Progenitor cell of endocrine pancreas (in vitro differentiated cells): ENCODE results near the gene HEG1. TPM values are rescaled to one million over a fixed set of nuclear protein-coding genes. Genes with fewer than 3 reads are reported as not detected.

ENCODE experiments used
- DNase-seq: peaks from one replicate; pipeline ENCODE4 v3.0.0; 2021; ENCODE audit warnings: low spot score; ENCODE audit not compliant: unreplicated experiment
- H3K27ac Mint-ChIP-seq: 2 replicates; pipeline ENCODE4 v1.8.0; 2021; ENCODE audit warnings: mild to moderate bottlenecking, moderate library complexity, mixed read lengths
- H3K27me3 Mint-ChIP-seq: 2 replicates; pipeline ENCODE4 v1.8.0; 2021; ENCODE audit warnings: mixed read lengths
- H3K36me3 Mint-ChIP-seq: 2 replicates; pipeline ENCODE4 v1.8.0; 2022; ENCODE audit warnings: mixed read lengths; ENCODE audit not compliant: insufficient read depth
- H3K4me1 Mint-ChIP-seq: 2 replicates; pipeline ENCODE4 v1.8.0; 2021; ENCODE audit warnings: low read depth, mixed read lengths
- H3K4me3 Mint-ChIP-seq: 2 replicates; pipeline ENCODE4 v1.8.0; 2021; ENCODE audit warnings: low read depth, mild to moderate bottlenecking, moderate library complexity, mixed read lengths
- H3K9me3 Mint-ChIP-seq: 2 replicates; pipeline ENCODE4 v1.8.0; 2021; ENCODE audit warnings: low read depth, mixed read lengths
- CTCF ChIP-seq: fragments of 200-600 bp; sonication (generic); IDR thresholded peaks from one replicate; pipeline ENCODE4 v1.5.0; 2021; ENCODE audit warnings: antibody characterized with exemption, mild to moderate bottlenecking; ENCODE audit not compliant: unreplicated experiment
- total RNA-seq: library from RNA; stranded (reverse); gene quantifications from 2 replicates; pipeline ENCODE4 v1.2.1, GENCODE V29; 2021

Gene HEG1
- total RNA-seq, 1 donor from 2014 or later = 4.1 TPM

- no peak for DNase-seq
- no peak overlapping the region for H3K27ac Mint-ChIP-seq
- peaks cover 19% of the 10 kb centered on the region for H3K4me1 Mint-ChIP-seq
- peaks cover 7% of the 10 kb centered on the region for H3K36me3 Mint-ChIP-seq
- peaks cover 9% of the 10 kb centered on the region for H3K27me3 Mint-ChIP-seq
- no peaks in the 10 kb centered on the region for H3K9me3 Mint-ChIP-seq
- no peak for TF ChIP-seq CTCF
- H3K4me3 Mint-ChIP-seq = no peak overlapping the region
Observed at GRCh38 chr3:125013095-125013494, 42.7 kb downstream of the HEG1 start.

- Mint-ChIP-seq H3K27me3 (peaks cover 9% of the 10 kb centered on the region), H3K36me3 (peaks cover 6% of the 10 kb centered on the region), H3K9me3 (no peaks in the 10 kb centered on the region), H3K4me1 (peaks cover 19% of the 10 kb centered on the region), H3K4me3 (no peak overlapping the region), H3K27ac (no peak overlapping the region)
- no peak for TF ChIP-seq CTCF
- no peak for DNase-seq
Observed at GRCh38 chr3:125011941-125012340, 43.9 kb downstream of the HEG1 start.

- Mint-ChIP-seq H3K9me3 (no peaks in the 10 kb centered on the region), H3K27me3 (peaks cover 9% of the 10 kb centered on the region), H3K36me3 (peaks cover 6% of the 10 kb centered on the region), H3K27ac (no peak overlapping the region), H3K4me3 (no peak overlapping the region), H3K4me1 (peaks cover 21% of the 10 kb centered on the region)
- no peak for TF ChIP-seq CTCF
- DNase-seq = no peak
Observed at GRCh38 chr3:125010393-125010792, 45.4 kb downstream of the HEG1 start.

DNA sequence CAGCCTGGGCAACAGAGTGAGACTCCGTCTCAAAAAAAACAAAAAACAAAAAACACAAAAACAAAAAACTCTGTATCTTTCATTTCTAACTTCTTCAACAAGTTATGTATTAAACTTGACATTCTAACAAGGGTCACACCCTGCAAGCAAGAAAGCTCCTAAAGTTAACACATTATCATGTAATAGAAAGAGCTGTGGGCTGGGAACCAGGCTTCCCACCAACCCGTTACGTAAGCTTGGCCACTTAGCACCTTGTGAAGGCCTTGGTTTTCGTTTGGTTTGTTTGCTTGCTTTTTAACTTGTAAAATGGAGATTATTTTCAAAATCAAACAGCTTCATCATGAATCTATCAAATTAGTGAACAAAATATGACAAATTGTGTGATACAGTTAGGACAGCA, 47.0 kb downstream of the HEG1 start:
- Mint-ChIP-seq H3K36me3 (peaks cover 6% of the 10 kb centered on the region), H3K27me3 (peaks cover 9% of the 10 kb centered on the region), H3K4me3 (no peak overlapping the region), H3K9me3 (no peaks in the 10 kb centered on the region), H3K4me1 (peaks cover 26% of the 10 kb centered on the region), H3K27ac (no peak overlapping the region)
- DNase-seq = no peak
- TF ChIP-seq CTCF = no peak

DNA sequence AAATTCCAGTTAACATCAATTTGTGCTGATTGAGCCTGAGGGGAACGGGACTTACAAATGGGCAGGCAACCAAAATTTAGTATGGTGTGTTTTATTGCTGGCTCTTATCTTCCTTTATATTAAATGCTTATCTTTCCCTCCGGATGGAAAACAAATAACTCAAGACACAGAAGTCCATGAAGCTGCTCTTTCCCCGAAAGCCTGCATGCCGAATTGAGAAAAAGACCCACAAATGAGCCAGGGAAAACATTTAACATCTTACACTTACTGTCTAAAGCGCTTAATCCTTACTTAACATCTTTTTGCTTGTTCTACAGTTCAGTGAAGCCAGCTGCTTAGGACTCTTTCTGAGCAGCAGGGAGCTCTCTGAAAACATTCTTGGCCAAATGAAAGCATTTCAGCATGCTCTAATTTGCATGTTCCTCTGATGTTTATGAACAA, 49.5 kb downstream of the HEG1 start:
- H3K27ac Mint-ChIP-seq = peak overlapping the region; percentile 68
- no peak for DNase-seq
- TF ChIP-seq CTCF = no peak
- H3K4me1 Mint-ChIP-seq = peaks cover 48% of the 10 kb centered on the region
- no peak overlapping the region for H3K4me3 Mint-ChIP-seq
- H3K27me3 Mint-ChIP-seq = no peaks in the 10 kb centered on the region
- no peaks in the 10 kb centered on the region for H3K9me3 Mint-ChIP-seq
- peaks cover 2% of the 10 kb centered on the region for H3K36me3 Mint-ChIP-seq
